Activated T-cell treated with anti-CD3 and anti-CD28 coated beads, Interleukin-2, amount 50 U/mL, for 1 hour (primary cell): ENCODE results near the gene PDE6C.
A peak's percentile ranks its signal among the peaks of the same experiment; 100 is the strongest.
"Not testable (repeated sequence)": the region's sequence is repeated elsewhere in the genome, so short reads cannot be mapped to it uniquely, and the experiment has no call there.

Experiments
- DNase-seq: peaks from one replicate; pipeline ENCODE4 v3.0.0-alpha.2; 2020

PDE6C gene

GRCh38 chr10:93652857-93653256 lies 40.5 kb downstream of the PDE6C start:
- DNase-seq: no peak

- DNase-seq: no peak
Observed at GRCh38 chr10:93654201-93654600, 41.9 kb downstream of the PDE6C start.

DNA sequence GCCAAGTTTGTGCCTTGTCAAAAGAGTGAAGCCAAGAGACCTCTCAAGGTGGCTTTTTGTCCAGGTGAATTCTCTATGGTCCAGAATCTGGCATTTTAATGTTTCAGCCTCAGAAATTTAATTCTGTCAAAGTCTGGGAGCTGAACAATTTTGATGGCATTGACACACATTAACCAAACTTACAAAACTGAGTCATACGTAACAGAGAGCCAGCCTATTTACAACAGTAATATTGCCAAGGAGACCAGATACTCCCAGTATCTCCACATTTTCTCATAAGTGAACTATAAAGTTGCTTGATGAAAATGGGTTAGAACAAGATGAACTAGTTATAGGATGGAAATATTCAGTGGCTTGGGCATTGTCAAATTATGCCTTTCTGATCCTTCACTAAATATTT lies 43.8 kb downstream of the PDE6C start:
- DNase-seq: no peak

- DNase-seq: no peak
Observed at GRCh38 chr10:93657757-93658156, 45.4 kb downstream of the PDE6C start.

DNA sequence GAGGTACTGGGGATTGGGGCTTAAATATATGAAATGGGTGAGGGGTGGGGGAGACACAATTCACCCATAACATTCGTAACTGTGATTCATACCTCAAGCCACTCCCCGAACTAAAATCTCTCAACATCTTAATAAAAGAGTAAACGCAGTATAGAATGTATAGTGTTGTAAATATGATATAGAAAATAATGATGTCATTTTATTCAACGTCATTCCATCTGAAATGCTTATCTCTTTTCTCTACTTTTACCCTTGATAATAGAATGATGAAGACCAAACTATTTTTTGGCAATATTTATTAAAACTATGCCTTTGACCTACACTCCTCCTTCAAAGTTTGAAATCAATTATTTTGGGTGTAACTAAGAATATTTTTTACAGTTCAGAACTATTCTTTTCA lies 53.7 kb downstream of the PDE6C start:
- no peak for DNase-seq

- DNase-seq: no peak
Observed at GRCh38 chr10:93667795-93668194, 55.5 kb downstream of the PDE6C start.

- DNase-seq: no peak
Observed at GRCh38 chr10:93670372-93670771, 58.0 kb downstream of the PDE6C start.

DNA sequence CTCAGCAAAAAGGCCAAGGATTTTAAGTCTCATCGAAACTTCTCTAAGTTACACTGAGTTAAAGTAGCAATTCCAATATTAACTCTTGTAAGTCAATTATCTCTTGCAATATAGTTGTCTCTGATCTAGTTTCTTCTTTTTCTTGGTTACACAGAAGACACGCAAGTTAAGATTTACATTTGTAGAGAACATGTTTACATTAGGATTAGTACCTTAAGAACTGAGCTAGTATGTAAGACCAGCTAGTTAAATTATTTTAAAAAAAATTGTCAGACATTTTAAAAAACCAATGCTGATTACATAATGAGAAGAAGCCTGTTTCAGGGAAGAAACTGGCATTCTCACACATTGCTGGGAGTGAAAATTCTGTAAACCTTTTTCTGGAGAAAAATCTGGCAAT lies 58.7 kb downstream of the PDE6C start:
- no peak for DNase-seq

DNA sequence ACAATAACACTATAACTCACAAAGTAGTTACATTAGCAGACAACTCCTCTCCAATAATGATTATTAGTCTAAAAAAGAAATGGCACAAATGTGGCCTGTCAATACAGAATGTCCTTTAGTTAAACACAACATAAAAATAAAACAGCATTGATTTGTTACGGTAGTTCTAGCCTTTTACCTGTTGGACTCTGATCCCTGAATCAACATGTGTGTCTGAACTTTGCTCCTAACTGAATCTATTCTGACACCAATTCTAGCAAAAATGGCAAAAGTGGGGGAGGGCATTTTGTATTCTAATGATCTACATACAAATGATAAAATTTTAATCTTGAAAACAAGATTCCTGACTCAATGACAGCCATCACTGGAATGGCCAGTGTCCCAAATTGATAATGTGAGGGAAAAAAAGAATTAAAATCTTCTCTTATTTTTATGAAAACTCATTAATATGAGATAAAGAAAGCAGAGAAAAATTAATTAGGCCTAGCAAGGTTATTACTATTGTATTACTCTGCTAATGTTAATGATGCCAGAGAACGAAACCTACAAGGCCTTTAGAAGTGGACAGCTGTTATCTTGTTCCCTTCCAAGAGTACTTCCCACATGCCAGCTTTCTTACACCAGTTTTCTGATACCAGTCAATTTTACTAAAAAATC lies 59.8 kb downstream of the PDE6C start:
- no peak for DNase-seq

GRCh38 chr10:93672890-93673289 lies 60.6 kb downstream of the PDE6C start:
- DNase-seq: no peak

- DNase-seq: no peak
Observed at GRCh38 chr10:93673791-93674190, 61.5 kb downstream of the PDE6C start.

DNA sequence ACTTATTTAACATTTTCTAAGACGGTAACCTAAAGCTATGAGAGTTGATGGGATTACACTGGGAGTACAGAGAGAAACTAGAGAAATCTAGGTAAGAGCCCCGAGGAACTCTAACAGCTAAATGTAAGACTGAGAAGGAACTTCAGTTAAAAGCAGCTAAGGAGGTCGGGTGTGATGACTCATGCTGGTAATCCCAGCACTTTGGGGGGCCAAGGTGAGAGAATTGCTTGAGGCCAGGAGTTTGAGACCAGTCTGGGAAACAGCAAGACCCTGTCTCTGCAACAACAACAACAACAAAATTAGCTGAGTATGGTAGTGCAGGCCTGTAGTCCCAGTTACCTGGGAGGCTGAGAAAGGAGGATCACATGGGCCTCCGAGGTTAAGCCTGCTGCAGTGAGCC lies 66.0 kb downstream of the PDE6C start:
- no peak for DNase-seq

DNA sequence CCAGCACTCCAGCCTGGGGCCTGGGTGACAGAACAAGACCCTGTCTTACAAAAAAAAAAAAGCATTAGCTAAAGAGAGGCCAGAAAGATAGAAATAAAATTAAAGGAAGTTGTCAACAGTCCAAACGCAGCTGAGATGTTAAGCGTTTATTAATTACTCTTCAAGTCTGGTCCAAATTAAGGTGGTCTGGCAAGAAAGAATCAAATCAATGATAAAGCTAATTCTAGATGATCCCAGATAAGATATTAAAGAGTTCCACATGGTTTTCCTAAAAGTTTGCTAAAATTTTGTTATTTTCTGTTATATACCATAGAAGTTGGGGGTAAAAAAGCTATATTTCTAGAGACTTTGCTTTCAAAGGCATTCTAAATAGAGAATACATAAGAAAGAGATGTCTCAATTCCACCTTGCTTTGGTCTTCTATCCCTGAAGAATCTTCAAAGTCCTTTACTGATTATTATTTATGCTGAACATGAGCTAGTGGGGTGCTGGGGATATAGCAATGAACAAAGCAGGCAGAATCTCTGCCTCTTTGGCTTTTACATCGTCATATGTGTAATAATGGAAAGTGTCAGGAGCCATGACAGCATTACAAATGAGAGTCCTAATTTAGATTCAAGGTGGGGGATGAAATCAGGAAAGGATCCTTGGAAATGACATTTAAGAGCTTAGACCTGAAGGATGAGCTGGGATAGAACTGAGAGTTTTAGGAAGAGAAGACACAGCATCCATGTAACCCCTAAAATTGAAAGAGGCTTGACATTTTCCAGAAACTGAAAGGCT lies 66.7 kb downstream of the PDE6C start:
- no peak for DNase-seq

- no peak for DNase-seq
Observed at GRCh38 chr10:93680412-93681047, 68.2 kb downstream of the PDE6C start.

DNA sequence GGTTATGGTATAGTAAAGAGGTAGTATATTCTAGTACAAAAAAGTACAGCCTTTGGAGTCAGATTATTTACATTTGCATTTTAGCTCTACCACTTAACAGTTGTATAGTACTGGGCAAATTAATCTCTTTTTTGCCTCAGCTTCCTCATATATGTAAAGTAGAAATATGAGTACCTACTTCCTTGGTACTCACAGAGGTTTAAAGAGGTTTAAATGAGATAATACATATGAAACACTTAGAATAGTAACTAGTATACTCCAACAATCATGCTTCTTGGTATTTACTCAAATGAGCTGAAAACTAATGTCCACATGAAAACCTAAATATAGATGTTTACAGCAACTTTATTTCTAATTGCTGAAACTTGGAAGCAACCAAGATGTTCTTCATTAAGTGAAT lies 75.4 kb downstream of the PDE6C start:
- DNase-seq: no peak

DNA sequence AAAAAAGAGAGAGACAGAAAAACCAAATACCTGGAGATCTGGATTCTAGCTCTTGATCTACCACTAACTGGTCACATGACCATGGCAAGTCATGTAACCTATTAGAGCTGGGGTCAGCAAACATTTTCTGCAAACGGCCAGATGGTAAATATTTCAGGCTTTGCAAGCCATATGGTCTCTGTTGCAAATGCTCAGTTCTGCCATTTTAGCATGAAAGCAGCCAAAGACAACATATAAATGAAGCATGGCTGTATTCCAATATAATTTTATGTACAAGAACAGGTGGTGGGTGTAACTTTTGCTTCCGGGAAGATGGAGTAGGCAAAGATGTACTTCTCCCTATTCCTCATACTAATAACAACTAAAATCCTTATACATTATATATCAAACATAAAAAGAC lies 83.4 kb downstream of the PDE6C start:
- no peak for DNase-seq

GRCh38 chr10:93696582-93696981 lies 84.2 kb downstream of the PDE6C start:
- DNase-seq: not testable (repeated sequence)

DNA sequence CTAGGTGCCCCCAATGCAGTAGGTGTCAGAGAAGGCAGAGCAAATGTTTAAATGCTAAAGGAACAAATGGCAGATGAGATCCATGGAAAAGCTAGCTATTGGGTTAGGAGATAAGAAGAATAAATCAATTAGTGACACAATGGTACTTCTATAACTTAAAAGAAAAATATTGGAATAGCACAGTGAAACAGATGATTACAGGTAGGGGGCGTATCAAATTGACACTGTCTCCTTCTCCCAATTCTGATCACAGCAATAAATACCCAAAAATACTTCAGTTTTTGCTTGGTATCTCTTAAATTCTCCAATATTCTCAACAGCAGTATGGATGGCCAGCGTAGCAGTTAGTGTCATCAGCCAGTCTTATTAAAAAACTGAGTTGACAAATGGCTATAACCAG lies 84.9 kb downstream of the PDE6C start:
- no peak for DNase-seq

DNA sequence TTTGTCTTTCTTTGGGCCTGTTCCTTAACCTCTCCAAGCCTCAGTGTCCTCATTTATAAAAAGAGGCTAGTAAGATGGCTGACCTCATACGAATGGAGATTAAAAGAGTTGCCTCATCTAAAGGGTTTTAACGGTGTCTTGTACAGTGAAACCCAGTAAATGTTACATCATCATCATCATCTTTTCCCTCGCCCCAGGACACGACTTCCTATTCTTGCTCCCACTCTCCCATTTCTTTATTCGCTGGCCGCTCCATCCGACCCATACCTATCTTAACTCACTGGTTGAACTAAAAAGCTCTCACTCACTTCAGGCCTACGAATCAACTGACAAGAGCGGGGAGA lies 89.5 kb downstream of the PDE6C start:
- DNase-seq: peak; percentile 28

DNA sequence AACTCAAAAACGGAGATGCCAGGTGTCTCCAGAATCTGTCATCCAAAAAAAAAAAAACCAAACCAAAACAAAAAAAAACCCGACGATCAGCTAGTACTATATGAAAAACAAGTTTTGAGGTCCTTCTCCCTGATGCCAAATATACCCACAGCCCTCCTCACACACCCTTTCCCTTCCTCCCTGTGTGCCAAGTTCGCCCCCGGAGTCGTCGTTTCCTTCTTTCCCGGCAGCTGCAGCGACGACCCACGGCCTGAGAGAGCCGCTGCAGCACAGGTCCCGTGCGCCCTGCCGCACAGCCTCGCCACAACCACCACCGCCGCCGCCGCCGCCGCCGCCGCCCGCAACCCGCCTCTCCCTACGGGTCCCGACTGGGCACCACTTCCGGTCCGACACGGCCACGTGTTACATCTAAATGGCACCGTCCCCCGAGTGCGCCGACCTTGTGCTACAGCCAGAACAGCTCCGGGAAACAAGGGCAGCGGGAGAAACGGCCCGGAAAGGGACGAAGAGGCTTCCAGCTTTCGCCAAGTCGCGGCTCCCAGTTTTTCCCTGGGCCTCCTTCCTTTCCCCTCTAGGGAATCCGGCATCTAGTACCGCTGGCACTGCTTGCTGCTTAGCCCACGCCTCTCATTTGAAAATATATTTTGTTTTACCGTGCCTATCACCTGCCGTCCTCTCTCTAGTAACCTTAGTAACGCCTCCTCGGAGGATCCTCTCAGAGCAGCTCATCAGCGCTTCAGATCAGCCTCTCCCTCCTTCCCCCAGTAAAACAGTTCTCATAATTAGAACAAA lies 90.1 kb downstream of the PDE6C start, which contains the start of gene FRA10AC1:
Gene FRA10AC1, minus strand, starts transcription at position 383 of the 792 bp plus-strand sequence. CDS start 2,486 bp downstream, outside the sequence.
- peak; percentile 91 for DNase-seq

DNA sequence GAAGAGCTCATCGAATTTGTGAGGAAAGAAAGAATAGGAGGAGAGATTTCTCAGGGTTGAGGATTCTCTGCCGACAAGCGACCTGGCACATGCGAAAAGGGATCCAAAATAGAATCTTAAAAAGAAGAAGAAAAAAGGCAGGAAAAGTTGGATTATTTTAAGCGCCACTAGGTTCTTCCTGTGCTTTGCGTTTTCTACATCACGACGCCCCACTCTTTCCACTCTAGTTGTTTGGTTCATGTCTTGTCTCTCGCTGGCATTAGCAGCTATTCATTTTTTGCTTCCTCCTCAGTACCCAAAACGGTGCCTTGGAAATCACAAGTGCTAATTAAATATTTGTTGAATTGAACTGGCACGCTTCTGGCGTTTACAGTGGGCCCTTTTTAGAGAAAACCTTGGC lies 90.7 kb downstream of the PDE6C start:
- DNase-seq: no peak

DNA sequence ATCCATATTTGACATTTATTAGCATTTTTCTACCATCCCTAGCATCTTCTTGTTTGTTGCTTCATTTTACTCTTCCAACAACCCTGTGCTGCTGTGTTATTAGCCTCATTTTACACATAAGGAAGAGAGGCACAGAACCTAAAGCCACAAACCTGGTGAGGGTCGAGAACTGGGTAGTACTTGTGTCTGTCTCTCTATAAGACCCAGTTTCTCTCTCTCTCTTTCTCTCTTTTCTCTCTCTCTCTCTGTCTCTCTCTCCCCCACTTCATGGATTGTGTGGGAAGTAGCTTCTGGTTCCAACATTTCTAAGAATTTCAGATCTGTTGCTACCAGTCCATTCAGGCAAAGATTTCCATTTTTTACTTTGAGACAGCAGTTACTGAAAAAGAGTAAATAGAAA lies 91.5 kb downstream of the PDE6C start:
- no peak for DNase-seq

- no peak for DNase-seq
Observed at GRCh38 chr10:93704451-93704850, 92.1 kb downstream of the PDE6C start.
